Measurements from ENCODE around the gene MAFG.

The MAFG gene

GRCh38 chr17:81927653-81928543 lies at the start of gene MAFG (continued):
- TF ChIP-seq ZNF341 (tag by site-specific recombination; IDR thresholded peaks at IDR 0.05; ENCODE audit: low read depth), result no peak
- TF ChIP-seq, protein P1, sequence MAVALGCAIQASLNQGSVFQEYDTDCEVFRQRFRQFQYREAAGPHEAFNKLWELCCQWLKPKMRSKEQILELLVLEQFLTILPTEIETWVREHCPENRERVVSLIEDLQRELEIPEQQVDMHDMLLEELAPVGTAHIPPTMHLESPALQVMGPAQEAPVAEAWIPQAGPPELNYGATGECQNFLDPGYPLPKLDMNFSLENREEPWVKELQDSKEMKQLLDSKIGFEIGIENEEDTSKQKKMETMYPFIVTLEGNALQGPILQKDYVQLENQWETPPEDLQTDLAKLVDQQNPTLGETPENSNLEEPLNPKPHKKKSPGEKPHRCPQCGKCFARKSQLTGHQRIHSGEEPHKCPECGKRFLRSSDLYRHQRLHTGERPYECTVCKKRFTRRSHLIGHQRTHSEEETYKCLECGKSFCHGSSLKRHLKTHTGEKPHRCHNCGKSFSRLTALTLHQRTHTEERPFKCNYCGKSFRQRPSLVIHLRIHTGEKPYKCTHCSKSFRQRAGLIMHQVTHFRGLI (tag by site-specific recombination; IDR thresholded peaks at IDR 0.05), result peak; percentile 42; the same call in 1 of the 2 replicates
- peak; percentile 75 for TF ChIP-seq KLF10 (tag by site-specific recombination; IDR thresholded peaks at IDR 0.05)
- TF ChIP-seq, protein P2, sequence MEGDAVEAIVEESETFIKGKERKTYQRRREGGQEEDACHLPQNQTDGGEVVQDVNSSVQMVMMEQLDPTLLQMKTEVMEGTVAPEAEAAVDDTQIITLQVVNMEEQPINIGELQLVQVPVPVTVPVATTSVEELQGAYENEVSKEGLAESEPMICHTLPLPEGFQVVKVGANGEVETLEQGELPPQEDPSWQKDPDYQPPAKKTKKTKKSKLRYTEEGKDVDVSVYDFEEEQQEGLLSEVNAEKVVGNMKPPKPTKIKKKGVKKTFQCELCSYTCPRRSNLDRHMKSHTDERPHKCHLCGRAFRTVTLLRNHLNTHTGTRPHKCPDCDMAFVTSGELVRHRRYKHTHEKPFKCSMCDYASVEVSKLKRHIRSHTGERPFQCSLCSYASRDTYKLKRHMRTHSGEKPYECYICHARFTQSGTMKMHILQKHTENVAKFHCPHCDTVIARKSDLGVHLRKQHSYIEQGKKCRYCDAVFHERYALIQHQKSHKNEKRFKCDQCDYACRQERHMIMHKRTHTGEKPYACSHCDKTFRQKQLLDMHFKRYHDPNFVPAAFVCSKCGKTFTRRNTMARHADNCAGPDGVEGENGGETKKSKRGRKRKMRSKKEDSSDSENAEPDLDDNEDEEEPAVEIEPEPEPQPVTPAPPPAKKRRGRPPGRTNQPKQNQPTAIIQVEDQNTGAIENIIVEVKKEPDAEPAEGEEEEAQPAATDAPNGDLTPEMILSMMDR (tag by site-specific recombination; IDR thresholded peaks at IDR 0.05), result 0 out of 2 replicates have a peak, but pooled peaks have one; percentile 35
- TF ChIP-seq IKZF3 (tag by site-specific recombination; IDR thresholded peaks at IDR 0.05), result peak; percentile 49; the same call in 1 of the 2 replicates
- TF ChIP-seq ZNF121 (tag by site-specific recombination; IDR thresholded peaks at IDR 0.05), result peak; percentile 37; the same call in 1 of the 2 replicates
- TF ChIP-seq ZFHX2 (tag by site-specific recombination; conservative IDR thresholded peaks at IDR 0.05), result 0 out of 2 replicates have a peak, but pooled peaks have one; percentile 32
- peak; percentile 4; the same call in 1 of the 2 replicates for TF ChIP-seq ZNF677 (tag by site-specific recombination; IDR thresholded peaks at IDR 0.05)
- no peak for TF ChIP-seq KLF7 (tag by site-specific recombination; IDR thresholded peaks at IDR 0.05; ENCODE audit: borderline replicate concordance)
- TF ChIP-seq, protein P3, sequence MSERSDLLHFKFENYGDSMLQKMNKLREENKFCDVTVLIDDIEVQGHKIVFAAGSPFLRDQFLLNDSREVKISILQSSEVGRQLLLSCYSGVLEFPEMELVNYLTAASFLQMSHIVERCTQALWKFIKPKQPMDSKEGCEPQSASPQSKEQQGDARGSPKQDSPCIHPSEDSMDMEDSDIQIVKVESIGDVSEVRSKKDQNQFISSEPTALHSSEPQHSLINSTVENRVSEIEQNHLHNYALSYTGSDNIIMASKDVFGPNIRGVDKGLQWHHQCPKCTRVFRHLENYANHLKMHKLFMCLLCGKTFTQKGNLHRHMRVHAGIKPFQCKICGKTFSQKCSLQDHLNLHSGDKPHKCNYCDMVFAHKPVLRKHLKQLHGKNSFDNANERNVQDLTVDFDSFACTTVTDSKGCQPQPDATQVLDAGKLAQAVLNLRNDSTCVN (tag by site-specific recombination; optimal IDR thresholded peaks at IDR 0.05), result peak; percentile 75
- TF ChIP-seq BCL6B (tag by site-specific recombination; IDR thresholded peaks at IDR 0.05), result no peak
- TF ChIP-seq ZFP69B (tag by site-specific recombination; IDR thresholded peaks at IDR 0.05), result peak; percentile 71
- TF ChIP-seq PBX3 (CRISPR knock-in tag; IDR thresholded peaks at IDR 0.05), result peak; percentile 82
- TF ChIP-seq KLF1 (tag by site-specific recombination; IDR thresholded peaks at IDR 0.05), result peak; percentile 59
- TF ChIP-seq ZNF394 (tag by site-specific recombination; IDR thresholded peaks at IDR 0.05; ENCODE audit: borderline replicate concordance), result no peak; the same call in 1 of the 2 replicates
- TF ChIP-seq ZNF391 (tag by site-specific recombination; IDR thresholded peaks at IDR 0.05; ENCODE audit: borderline replicate concordance, low read depth), result no peak
- TF ChIP-seq, protein P4, sequence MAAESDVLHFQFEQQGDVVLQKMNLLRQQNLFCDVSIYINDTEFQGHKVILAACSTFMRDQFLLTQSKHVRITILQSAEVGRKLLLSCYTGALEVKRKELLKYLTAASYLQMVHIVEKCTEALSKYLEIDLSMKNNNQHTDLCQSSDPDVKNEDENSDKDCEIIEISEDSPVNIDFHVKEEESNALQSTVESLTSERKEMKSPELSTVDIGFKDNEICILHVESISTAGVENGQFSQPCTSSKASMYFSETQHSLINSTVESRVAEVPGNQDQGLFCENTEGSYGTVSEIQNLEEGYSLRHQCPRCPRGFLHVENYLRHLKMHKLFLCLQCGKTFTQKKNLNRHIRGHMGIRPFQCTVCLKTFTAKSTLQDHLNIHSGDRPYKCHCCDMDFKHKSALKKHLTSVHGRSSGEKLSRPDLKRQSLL (tag by site-specific recombination; IDR thresholded peaks at IDR 0.05), result peak; percentile 99
- peak; percentile 50; the same call in 1 of the 2 replicates for TF ChIP-seq ZNF76 (tag by site-specific recombination; IDR thresholded peaks at IDR 0.05; ENCODE audit: borderline replicate concordance, low read depth)
- peak; percentile 76 for TF ChIP-seq ZNF600 (tag by site-specific recombination; IDR thresholded peaks at IDR 0.05)
- TF ChIP-seq ZNF792 (tag by site-specific recombination; IDR thresholded peaks at IDR 0.05), result no peak
- TF ChIP-seq ZFP41 (tag by site-specific recombination; IDR thresholded peaks at IDR 0.05; ENCODE audit: borderline replicate concordance), result no peak
- TF ChIP-seq GLIS1 (tag by site-specific recombination; IDR thresholded peaks at IDR 0.05), result peak; percentile 70
- TF ChIP-seq, protein P5, sequence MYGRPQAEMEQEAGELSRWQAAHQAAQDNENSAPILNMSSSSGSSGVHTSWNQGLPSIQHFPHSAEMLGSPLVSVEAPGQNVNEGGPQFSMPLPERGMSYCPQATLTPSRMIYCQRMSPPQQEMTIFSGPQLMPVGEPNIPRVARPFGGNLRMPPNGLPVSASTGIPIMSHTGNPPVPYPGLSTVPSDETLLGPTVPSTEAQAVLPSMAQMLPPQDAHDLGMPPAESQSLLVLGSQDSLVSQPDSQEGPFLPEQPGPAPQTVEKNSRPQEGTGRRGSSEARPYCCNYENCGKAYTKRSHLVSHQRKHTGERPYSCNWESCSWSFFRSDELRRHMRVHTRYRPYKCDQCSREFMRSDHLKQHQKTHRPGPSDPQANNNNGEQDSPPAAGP (tag by site-specific recombination; IDR thresholded peaks at IDR 0.05), result peak; percentile 57; the same call in 1 of the 2 replicates
- 0 out of 2 replicates have a peak, but pooled peaks have one; percentile 45 for TF ChIP-seq MYNN (tag by site-specific recombination; IDR thresholded peaks at IDR 0.05; ENCODE audit: borderline replicate concordance)
- 0 out of 2 replicates have a peak, but pooled peaks have one; percentile 65 for TF ChIP-seq ZNF184 (tag by site-specific recombination; IDR thresholded peaks at IDR 0.05)
- TF ChIP-seq ZNF768 (tag by site-specific recombination; IDR thresholded peaks at IDR 0.05), result no peak
- no peak for TF ChIP-seq ZNF155 (tag by site-specific recombination; IDR thresholded peaks at IDR 0.05)
